HEK293T (cell line): ENCODE data around the gene LRCH4.

Experiments used
- FOXK2 ChIP-seq: fragments of 450-650 bp; IDR thresholded peaks from 2 replicates; pipeline ENCODE4 v1.6.1; 2016; ENCODE audit warnings: mild to moderate bottlenecking
- SUZ12 ChIP-seq: fragments of 450-650 bp; IDR thresholded peaks from 2 replicates; pipeline ENCODE4 v1.6.1; 2016; ENCODE audit warnings: mild to moderate bottlenecking
- ZNF384 ChIP-seq: fragments of 450-650 bp; IDR thresholded peaks from 2 replicates; pipeline ENCODE4 v1.6.1; 2016

- TF ChIP-seq FOXK2 (no peak), SUZ12 (no peak), ZNF384 (no peak)
Observed at GRCh38 chr7:100611983-100612729, 26.2 kb upstream of the LRCH4 start, which contains the start of gene MOSPD3.
